ENCODE results near the gene SETD7.

DNA sequence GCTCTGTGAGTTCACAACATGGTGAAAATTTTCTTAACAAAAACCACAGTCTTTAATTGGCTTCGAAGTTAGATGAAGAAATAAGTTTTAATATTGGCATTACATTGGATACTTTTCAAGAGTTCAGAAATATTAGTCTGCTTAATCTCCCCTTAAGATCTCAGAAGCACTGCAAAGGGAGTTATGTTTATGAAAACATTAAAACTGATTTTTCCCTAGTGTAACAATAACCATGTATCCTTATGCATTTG is 1.5 kb downstream of the SETD7 start:
- TF ChIP-seq, protein P1, sequence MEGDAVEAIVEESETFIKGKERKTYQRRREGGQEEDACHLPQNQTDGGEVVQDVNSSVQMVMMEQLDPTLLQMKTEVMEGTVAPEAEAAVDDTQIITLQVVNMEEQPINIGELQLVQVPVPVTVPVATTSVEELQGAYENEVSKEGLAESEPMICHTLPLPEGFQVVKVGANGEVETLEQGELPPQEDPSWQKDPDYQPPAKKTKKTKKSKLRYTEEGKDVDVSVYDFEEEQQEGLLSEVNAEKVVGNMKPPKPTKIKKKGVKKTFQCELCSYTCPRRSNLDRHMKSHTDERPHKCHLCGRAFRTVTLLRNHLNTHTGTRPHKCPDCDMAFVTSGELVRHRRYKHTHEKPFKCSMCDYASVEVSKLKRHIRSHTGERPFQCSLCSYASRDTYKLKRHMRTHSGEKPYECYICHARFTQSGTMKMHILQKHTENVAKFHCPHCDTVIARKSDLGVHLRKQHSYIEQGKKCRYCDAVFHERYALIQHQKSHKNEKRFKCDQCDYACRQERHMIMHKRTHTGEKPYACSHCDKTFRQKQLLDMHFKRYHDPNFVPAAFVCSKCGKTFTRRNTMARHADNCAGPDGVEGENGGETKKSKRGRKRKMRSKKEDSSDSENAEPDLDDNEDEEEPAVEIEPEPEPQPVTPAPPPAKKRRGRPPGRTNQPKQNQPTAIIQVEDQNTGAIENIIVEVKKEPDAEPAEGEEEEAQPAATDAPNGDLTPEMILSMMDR (IDR thresholded peaks at IDR 0.05): no peak
- TF ChIP-seq EZH2phosphoT487 (IDR thresholded peaks at IDR 0.05): no peak
- no peak for TF ChIP-seq EZH2 (IDR thresholded peaks at IDR 0.05)

Data from neural progenitor cell (in vitro differentiated cells).